HCT116 (cell line): ENCODE measurements around the gene CD164. TPM values are rescaled to one million over a fixed set of nuclear protein-coding genes. Genes with fewer than 3 reads are reported as not detected.
A peak's percentile ranks its signal among the peaks of the same experiment; 100 is the strongest.

Experiments used
- ATAC-seq: fragments of 200-7000 bp; cut with Tn5 transposase; 2 replicates; pipeline ENCODE4 v1.9.1; 2020; ENCODE audit warnings: mild to moderate bottlenecking, moderate library complexity
- BruUV-seq: library from RNA; stranded (reverse); fragments of 400-500 nt; replicated peaks from 2 replicates; lab custom pipeline; 2021; lab: Mats Ljungman, UMichigan
- CTCF ChIA-PET: fragments of 300-600 bp; sonication (Branson Sonifier 250); formaldehyde crosslinking; loops from one replicate; lab custom pipeline; 2021; ENCODE audit warnings: antibody characterized with exemption; lab: Charles Lee
- POLR2A ChIA-PET: fragments of 300-600, 350-600 bp; sonication (Branson Sonifier 250); formaldehyde crosslinking; loops from one replicate; lab custom pipeline; 2021; ENCODE audit warnings: antibody characterized with exemption; lab: Charles Lee
- RAD21 ChIA-PET, 2 experiments: fragments of 300-600 bp; sonication (Branson Sonifier 250); formaldehyde crosslinking; loops; one replicate each; lab custom pipeline; 2023; ENCODE audit warnings: low total read pairs in 2 of 2; ENCODE audit not compliant: uncharacterized antibody in 2 of 2, unreplicated experiment in 2 of 2, low non-redundant PET in 1 of 2; lab: Charles Lee
- DNase-seq: peaks from one replicate; pipeline ENCODE4 v3.0.0-alpha.2; 2010; ENCODE audit warnings: low read depth, low spot score
- H2AFZ ChIP-seq: fragments of 200-600 bp; shearing (Covaris generic), sonication (generic); 2 replicates; pipeline ENCODE4 v1.6.1; 2017; ENCODE audit warnings: low read depth, mixed run types, mixed read lengths, antibody characterized with exemption, low read length; ENCODE audit not compliant: poor library complexity, severe bottlenecking
- H3K27ac ChIP-seq: 2 replicates; pipeline ENCODE4 v1.5.1; 2012; ENCODE audit warnings: low read depth, low read length
- H3K27me3 ChIP-seq: fragments of 200-600 bp; sonication (generic); 2 replicates; pipeline ENCODE4 v1.6.1; 2016; ENCODE audit warnings: mixed run types, low read length, mixed read lengths; ENCODE audit not compliant: insufficient read depth
- H3K36me3 ChIP-seq, 2 experiments: fragments of 200-500 bp in 1 of 2; fragments of 200-600 bp in 1 of 2; sonication (Bioruptor generic) in 1 of 2; sonication (generic) in 1 of 2; 2 replicates each; pipeline versions ENCODE4 v1.5.1 to v1.6.1; 2014 to 2016; ENCODE audit warnings: low read length in 2 of 2, inconsistent platforms in 1 of 2, mixed read lengths in 1 of 2, mixed run types in 1 of 2; ENCODE audit not compliant: insufficient read depth in 2 of 2, control insufficient read depth in 1 of 2
- H3K4me1 ChIP-seq, 2 experiments: fragments of 200-600 bp in 1 of 2; sonication (generic) in 1 of 2; 2 replicates each; pipeline versions ENCODE4 v1.5.1 to v1.6.1; 2012 to 2017; ENCODE audit warnings: low read length in 2 of 2, inconsistent platforms in 1 of 2, mild to moderate bottlenecking in 1 of 2, mixed read lengths in 1 of 2, mixed run types in 1 of 2, moderate library complexity in 1 of 2; ENCODE audit not compliant: insufficient read depth in 2 of 2, control insufficient read depth in 1 of 2
- H3K4me2 ChIP-seq: fragments of 200-600 bp; sonication (generic); 2 replicates; pipeline ENCODE4 v1.6.1; 2017; ENCODE audit warnings: mixed run types, low read length, mixed read lengths
- H3K4me3 ChIP-seq, 2 experiments: fragments of 200-600 bp in 1 of 2; sonication (generic) in 1 of 2; replicated peaks in 1 of 2; 2 replicates each; pipeline ENCODE4 v1.5.1; 2011 to 2016; ENCODE audit warnings: low read length in 2 of 2, control low read depth in 1 of 2, low read depth in 1 of 2, mild to moderate bottlenecking in 1 of 2, mixed read lengths in 1 of 2, mixed run types in 1 of 2
- H3K79me2 ChIP-seq: fragments of 200-600 bp; sonication (generic); 2 replicates; pipeline ENCODE4 v1.6.1; 2017; ENCODE audit warnings: mild to moderate bottlenecking, mixed run types, low read length, moderate library complexity, mixed read lengths; ENCODE audit not compliant: insufficient read depth
- H3K9ac ChIP-seq: fragments of 200-600 bp; sonication (generic); 2 replicates; pipeline ENCODE4 v1.6.1; 2016; ENCODE audit warnings: low read length, mixed read lengths
- H3K9me2 ChIP-seq: fragments of 200-600 bp; sonication (generic), shearing (Covaris generic); 2 replicates; pipeline ENCODE4 v1.6.1; 2017; ENCODE audit warnings: mixed run types, mild to moderate bottlenecking, moderate library complexity; ENCODE audit not compliant: insufficient read depth
- H3K9me3 ChIP-seq, 2 experiments: fragments of 200-500 bp in 1 of 2; fragments of 200-600 bp in 1 of 2; sonication (Bioruptor generic) in 1 of 2; sonication (generic) in 1 of 2; 2 replicates each; pipeline ENCODE4 v1.6.1; 2014 to 2017; ENCODE audit warnings: low read length in 2 of 2, mixed read lengths in 2 of 2, inconsistent platforms in 1 of 2, low read depth in 1 of 2, mild to moderate bottlenecking in 1 of 2, mixed run types in 1 of 2, moderate library complexity in 1 of 2; ENCODE audit not compliant: control insufficient read depth in 1 of 2, insufficient read depth in 1 of 2
- H4K20me1 ChIP-seq: fragments of 200-600 bp; sonication (generic), shearing (Covaris generic); 2 replicates; pipeline ENCODE4 v1.6.1; 2017; ENCODE audit warnings: mixed run types, mild to moderate bottlenecking, moderate library complexity; ENCODE audit not compliant: insufficient read depth
- CBX3 ChIP-seq: IDR thresholded peaks from 2 replicates; pipeline ENCODE4 v1.6.1; 2012; ENCODE audit warnings: low read depth
- CEBPB ChIP-seq: IDR thresholded peaks from 2 replicates; pipeline ENCODE4 v1.6.1; 2012; ENCODE audit warnings: low read depth
- EGR1 ChIP-seq: IDR thresholded peaks from 2 replicates; pipeline ENCODE4 v1.6.1; 2012; ENCODE audit warnings: low read depth
- EZH2 ChIP-seq: fragments of 200-600 bp; sonication (generic); IDR thresholded peaks from 2 replicates; pipeline ENCODE4 v1.6.1; 2017; ENCODE audit warnings: antibody characterized with exemption, mixed run types
- EZH2phosphoT487 ChIP-seq: fragments of 200-600 bp; IDR thresholded peaks from 2 replicates; pipeline ENCODE4 v1.6.1; 2018; ENCODE audit warnings: antibody characterized with exemption, borderline replicate concordance
- FOSL1 ChIP-seq: IDR thresholded peaks from 2 replicates; pipeline ENCODE4 v1.6.1; 2012; ENCODE audit warnings: low read depth
- JUND ChIP-seq: IDR thresholded peaks from 2 replicates; pipeline ENCODE4 v1.6.1; 2012
- POLR2A ChIP-seq: IDR thresholded peaks from 2 replicates; pipeline ENCODE4 v1.7.0; 2011; ENCODE audit warnings: borderline replicate concordance; ENCODE audit not compliant: insufficient read depth, insufficient read length; ENCODE audit errors: extremely low read depth
- RAD21 ChIP-seq: IDR thresholded peaks from 2 replicates; pipeline ENCODE4 v1.6.1; 2012; ENCODE audit warnings: low read depth, mild to moderate bottlenecking
- SIN3A ChIP-seq: IDR thresholded peaks from 2 replicates; pipeline ENCODE4 v1.6.1; 2012; ENCODE audit warnings: low read depth
- SP1 ChIP-seq: IDR thresholded peaks from 2 replicates; pipeline ENCODE4 v1.6.1; 2012; ENCODE audit warnings: low read depth
- SRF ChIP-seq: IDR thresholded peaks from 2 replicates; pipeline ENCODE4 v1.6.1; 2012; ENCODE audit warnings: low read depth
- TCF7L2 ChIP-seq: IDR thresholded peaks from 2 replicates; pipeline ENCODE4 v1.7.0; 2011; ENCODE audit warnings: borderline replicate concordance, inconsistent platforms; ENCODE audit not compliant: insufficient read depth, insufficient read length; ENCODE audit errors: extremely low read depth
- ZFX ChIP-seq: fragments of 450-650 bp; IDR thresholded peaks from 2 replicates; pipeline ENCODE4 v1.6.1; 2017
- ZNF274 ChIP-seq: fragments of 200-500 bp; sonication (Bioruptor generic); IDR thresholded peaks from 2 replicates; pipeline ENCODE4 v1.6.1; 2014; ENCODE audit warnings: mild to moderate bottlenecking, low read depth, low read length, inconsistent platforms
- intact Hi-C: fragments of 100-400 bp; cut with micrococcal nuclease; formaldehyde crosslinking; loops from 2 replicates; pipeline ENCODE4 v1.10.0; 2022
- total RNA-seq: library from RNA; stranded (reverse); gene quantifications from one replicate; pipeline ENCODE4 v1.2.1, GENCODE V29; 2021; ENCODE audit not compliant: unreplicated experiment
- TF ChIP-seq, protein P1 (sequence below): IDR thresholded peaks from 2 replicates; pipeline ENCODE4 v1.6.1; 2012
- TF ChIP-seq, protein P2 (sequence below), 3 experiments: fragments of 200-600 bp in 1 of 3; sonication (generic) in 1 of 3; IDR thresholded peaks in 2 of 3; conservative IDR thresholded peaks in 1 of 3; 2 replicates each; pipeline ENCODE4 v1.5.1; 2012 to 2017; ENCODE audit warnings: low read depth in 2 of 3, low read length in 2 of 3, antibody characterized with exemption in 1 of 3, borderline replicate concordance in 1 of 3, control low read depth in 1 of 3, mild to moderate bottlenecking in 1 of 3, mixed read lengths in 1 of 3, mixed run types in 1 of 3, moderate library complexity in 1 of 3; ENCODE audit not compliant: insufficient read depth in 1 of 3
- TF ChIP-seq, protein P3 (sequence below): IDR thresholded peaks from 2 replicates; pipeline ENCODE4 v1.6.1; 2011; ENCODE audit warnings: mild to moderate bottlenecking, low read length, moderate library complexity; ENCODE audit not compliant: insufficient replicate concordance; ENCODE audit errors: extremely low read depth
- TF ChIP-seq, protein P4 (sequence below): IDR thresholded peaks from 2 replicates; pipeline ENCODE4 v1.6.1; 2012

Gene CD164
- total RNA-seq, 1 experiment from 2014 or later, result 171 TPM

DNA sequence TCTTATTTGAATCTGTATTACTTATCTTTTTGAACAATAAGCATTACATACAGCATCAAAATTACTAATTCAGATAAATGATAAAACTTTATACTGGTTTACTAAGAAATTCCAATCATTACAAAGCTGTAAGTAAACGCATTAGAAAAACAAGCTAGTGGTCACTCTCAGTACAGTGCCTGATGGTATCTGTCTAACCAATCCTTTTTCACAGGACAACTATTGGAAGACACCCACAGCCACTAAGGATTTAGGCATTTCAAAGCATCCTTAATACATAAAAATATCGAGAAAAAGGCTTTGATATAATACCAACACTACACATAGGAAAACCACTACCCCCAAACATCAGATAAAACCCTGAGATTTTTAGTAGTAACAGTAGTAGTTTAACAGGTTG, 2.6 kb downstream of the CD164 start:
- no peak for ATAC-seq
- Histone ChIP-seq H3K9ac (no peak overlapping the region), H3K27me3 (no peaks in the 10 kb centered on the region), H3K4me2 (peak overlapping the region; percentile 94; the same call in 1 of the 2 replicates), H2AFZ (no peak overlapping the region), H3K4me1 (peaks cover 4 to 27% of the 10 kb centered on the region in 2 experiments; a peak in 3 of 4 replicates), H3K9me3 (no peaks in the 10 kb centered on the region), H3K4me3 (no peak overlapping the region), H3K9me2 (no peaks in the 10 kb centered on the region), H3K79me2 (peaks cover 74% of the 10 kb centered on the region), H3K27ac (no peak overlapping the region), H3K36me3 (peaks cover 29 to 34% of the 10 kb centered on the region in 2 experiments), H4K20me1 (0 out of 2 replicates have a peak, but pooled peaks cover 17% of the 10 kb centered on the region)
- ChIA-PET RAD21 (no interaction called here), POLR2A (no interaction called here), CTCF (no interaction called here)
- no TSS peak for BruUV-seq
- intact Hi-C loops, result loop anchor here (5.0 kb wide), 1 partner anchor 817 kb away; the partner anchor contains the start of gene FOXO3
- TF ChIP-seq FOSL1, result no peak
- TF ChIP-seq CEBPB, result no peak
- no peak for TF ChIP-seq ZNF274
- TF ChIP-seq EZH2, result no peak
- TF ChIP-seq EZH2phosphoT487, result no peak
- TF ChIP-seq TCF7L2, result no peak
- DNase-seq, result no peak

DNA sequence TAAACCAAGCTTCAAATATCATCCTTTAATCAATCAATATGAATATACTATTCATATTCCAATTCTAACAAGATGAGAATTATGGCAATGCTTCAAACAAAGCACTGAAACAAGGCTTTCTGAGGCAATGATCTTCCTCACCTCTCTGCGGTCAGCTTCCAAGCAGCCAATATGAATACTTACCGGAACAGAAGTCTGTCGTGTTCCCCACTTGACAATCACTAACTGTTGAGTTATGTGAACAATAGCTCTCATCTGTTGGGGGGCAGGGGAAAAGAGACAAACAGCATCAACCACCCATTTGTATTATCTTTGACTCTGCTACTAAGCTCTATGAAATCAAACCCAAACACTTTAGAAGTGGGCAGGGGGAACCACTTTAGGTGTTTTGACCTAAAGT, 4.5 kb downstream of the CD164 start:
- Histone ChIP-seq H3K9me2 (no peaks in the 10 kb centered on the region), H2AFZ (no peak overlapping the region), H3K27ac (no peak overlapping the region), H3K4me2 (no peak overlapping the region), H4K20me1 (peaks cover 23% of the 10 kb centered on the region; the same call in 1 of the 2 replicates), H3K79me2 (peaks cover 91% of the 10 kb centered on the region), H3K9ac (no peak overlapping the region), H3K27me3 (no peaks in the 10 kb centered on the region), H3K36me3 (peaks cover 45 to 46% of the 10 kb centered on the region in 2 experiments), H3K9me3 (no peaks in the 10 kb centered on the region), H3K4me3 (no peak overlapping the region), H3K4me1 (peaks cover 4 to 30% of the 10 kb centered on the region in 2 experiments; a peak in 3 of 4 replicates)
- RAD21 ChIA-PET, result no interaction called here
- DNase-seq (no peak), ATAC-seq (no peak)
- POLR2A ChIA-PET, result no interaction called here
- intact Hi-C loops, result no loop called here
- no TSS peak for BruUV-seq
- CTCF ChIA-PET, result no interaction called here
- TF ChIP-seq ZFX, result no peak
- no peak for TF ChIP-seq SP1
- no peak for TF ChIP-seq RAD21
- TF ChIP-seq EGR1, result no peak
- no peak for TF ChIP-seq ZNF274
- TF ChIP-seq, protein P1, sequence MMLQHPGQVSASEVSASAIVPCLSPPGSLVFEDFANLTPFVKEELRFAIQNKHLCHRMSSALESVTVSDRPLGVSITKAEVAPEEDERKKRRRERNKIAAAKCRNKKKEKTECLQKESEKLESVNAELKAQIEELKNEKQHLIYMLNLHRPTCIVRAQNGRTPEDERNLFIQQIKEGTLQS, result no peak
- TF ChIP-seq, protein P2, sequence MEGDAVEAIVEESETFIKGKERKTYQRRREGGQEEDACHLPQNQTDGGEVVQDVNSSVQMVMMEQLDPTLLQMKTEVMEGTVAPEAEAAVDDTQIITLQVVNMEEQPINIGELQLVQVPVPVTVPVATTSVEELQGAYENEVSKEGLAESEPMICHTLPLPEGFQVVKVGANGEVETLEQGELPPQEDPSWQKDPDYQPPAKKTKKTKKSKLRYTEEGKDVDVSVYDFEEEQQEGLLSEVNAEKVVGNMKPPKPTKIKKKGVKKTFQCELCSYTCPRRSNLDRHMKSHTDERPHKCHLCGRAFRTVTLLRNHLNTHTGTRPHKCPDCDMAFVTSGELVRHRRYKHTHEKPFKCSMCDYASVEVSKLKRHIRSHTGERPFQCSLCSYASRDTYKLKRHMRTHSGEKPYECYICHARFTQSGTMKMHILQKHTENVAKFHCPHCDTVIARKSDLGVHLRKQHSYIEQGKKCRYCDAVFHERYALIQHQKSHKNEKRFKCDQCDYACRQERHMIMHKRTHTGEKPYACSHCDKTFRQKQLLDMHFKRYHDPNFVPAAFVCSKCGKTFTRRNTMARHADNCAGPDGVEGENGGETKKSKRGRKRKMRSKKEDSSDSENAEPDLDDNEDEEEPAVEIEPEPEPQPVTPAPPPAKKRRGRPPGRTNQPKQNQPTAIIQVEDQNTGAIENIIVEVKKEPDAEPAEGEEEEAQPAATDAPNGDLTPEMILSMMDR (IDR thresholded peaks at IDR 0.05 in 2 of 3, conservative IDR thresholded peaks at IDR 0.05 in 1 of 3; ENCODE audit: borderline replicate concordance in 1 of 3, insufficient read depth in 1 of 3, low read depth in 2 of 3, low read length in 2 of 3), result no peak
- TF ChIP-seq FOSL1, result no peak
- no peak for TF ChIP-seq CBX3
- no peak for TF ChIP-seq POLR2A
- TF ChIP-seq JUND, result no peak
- TF ChIP-seq, protein P3, sequence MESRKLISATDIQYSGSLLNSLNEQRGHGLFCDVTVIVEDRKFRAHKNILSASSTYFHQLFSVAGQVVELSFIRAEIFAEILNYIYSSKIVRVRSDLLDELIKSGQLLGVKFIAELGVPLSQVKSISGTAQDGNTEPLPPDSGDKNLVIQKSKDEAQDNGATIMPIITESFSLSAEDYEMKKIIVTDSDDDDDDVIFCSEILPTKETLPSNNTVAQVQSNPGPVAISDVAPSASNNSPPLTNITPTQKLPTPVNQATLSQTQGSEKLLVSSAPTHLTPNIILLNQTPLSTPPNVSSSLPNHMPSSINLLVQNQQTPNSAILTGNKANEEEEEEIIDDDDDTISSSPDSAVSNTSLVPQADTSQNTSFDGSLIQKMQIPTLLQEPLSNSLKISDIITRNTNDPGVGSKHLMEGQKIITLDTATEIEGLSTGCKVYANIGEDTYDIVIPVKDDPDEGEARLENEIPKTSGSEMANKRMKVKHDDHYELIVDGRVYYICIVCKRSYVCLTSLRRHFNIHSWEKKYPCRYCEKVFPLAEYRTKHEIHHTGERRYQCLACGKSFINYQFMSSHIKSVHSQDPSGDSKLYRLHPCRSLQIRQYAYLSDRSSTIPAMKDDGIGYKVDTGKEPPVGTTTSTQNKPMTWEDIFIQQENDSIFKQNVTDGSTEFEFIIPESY, result no peak
- TF ChIP-seq EZH2, result no peak
- TF ChIP-seq, protein P4, sequence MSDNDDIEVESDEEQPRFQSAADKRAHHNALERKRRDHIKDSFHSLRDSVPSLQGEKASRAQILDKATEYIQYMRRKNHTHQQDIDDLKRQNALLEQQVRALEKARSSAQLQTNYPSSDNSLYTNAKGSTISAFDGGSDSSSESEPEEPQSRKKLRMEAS, result no peak
- TF ChIP-seq SRF, result no peak
- TF ChIP-seq SIN3A, result no peak
